ENCODE data around the gene GCK. TPM values are rescaled to one million over a fixed set of nuclear protein-coding genes. Genes with fewer than 3 reads are reported as not detected.

GCK gene
- total RNA-seq, 2 donors from 2014 or later: 0.51 to 0.81 TPM

DNA sequence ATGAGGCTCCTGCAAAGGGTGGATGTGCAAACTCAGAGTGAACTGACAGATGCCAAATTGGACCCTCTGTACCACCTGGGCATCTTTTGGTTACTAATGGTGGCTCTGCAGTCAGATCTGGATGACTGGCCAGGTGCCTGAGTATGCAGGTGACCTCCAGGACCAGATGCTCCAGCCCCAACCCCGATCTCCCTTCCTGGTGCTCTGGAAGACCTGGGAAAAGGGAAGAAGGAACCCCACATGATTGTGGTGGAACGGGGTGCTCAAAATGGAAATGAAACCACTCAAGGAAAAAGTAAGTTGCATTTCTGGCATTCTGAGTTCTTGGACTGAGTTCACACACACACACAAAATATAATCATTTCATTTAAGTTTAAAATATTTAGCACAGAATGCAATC, 94.9 kb downstream of the GCK start:
- intact Hi-C loops (cut with DNase I): no loop called here
- no peak for DNase-seq (ENCODE audit: low spot score)

Other genes starting within 250 kb of the GCK start
- gene SPDYE1, start 191.5 kb downstream of the GCK start, total RNA-seq: not detected
- 10 to 100 TPM; 82.8 to 91.0 TPM for gene DBNL, start 144.7 kb downstream of the GCK start, total RNA-seq
- gene PGAM2, start 123.9 kb downstream of the GCK start, total RNA-seq: 1 to 10 TPM; 1.6 to 2.1 TPM
- gene POLM, start 106.9 kb downstream of the GCK start, total RNA-seq: 10 to 100 TPM in 1 of 2 donors, 1 to 10 TPM in 1; 9.4 to 16.9 TPM
- 100 to 1,000 TPM; 783 to 919 TPM for gene AEBP1, start 85.1 kb downstream of the GCK start, total RNA-seq
- 10 to 100 TPM; 39.9 to 60.0 TPM for gene POLD2, start 65.9 kb downstream of the GCK start, total RNA-seq
- gene MYL7, start 48.1 kb downstream of the GCK start, total RNA-seq: 1 to 10 TPM in 1 of 2 donors, not detected in 1; 1.4 TPM
- 10 to 100 TPM; 56.7 to 71.8 TPM for gene YKT6, start 11.5 kb upstream of the GCK start, total RNA-seq
- 1 to 10 TPM; 1.2 to 3.5 TPM for gene CAMK2B, start 136.2 kb upstream of the GCK start, total RNA-seq

All from posterior vena cava (tissue), 2 donors.